Cardiac muscle cell (in vitro differentiated cells and primary cell): Measurements from ENCODE around the gene CHI3L1. TPM values are rescaled to one million over a fixed set of nuclear protein-coding genes. Genes with fewer than 3 reads are reported as not detected.

Experiments
- DNase-seq, 2 donors: peaks; one replicate each; pipeline versions ENCODE4 v3.0.0 to v3.0.0-alpha.2; 2010 to 2017; ENCODE audit warnings: low read depth in 1 of 2, low spot score in 1 of 2
- H3K27ac ChIP-seq: fragments of 200-600 bp; sonication (generic); 2 replicates; pipeline ENCODE4 v1.5.1; 2016
- H3K27me3 ChIP-seq: fragments of 200-600 bp; sonication (generic); 2 replicates; pipeline ENCODE4 v1.6.0; 2016; ENCODE audit warnings: control low read depth
- H3K36me3 ChIP-seq: fragments of 200-600 bp; sonication (generic); 2 replicates; pipeline ENCODE4 v1.5.1; 2016; ENCODE audit warnings: control low read depth
- H3K4me1 ChIP-seq: fragments of 200-600 bp; sonication (generic); 2 replicates; pipeline ENCODE4 v1.8.1; 2017; ENCODE audit warnings: low read depth, mild to moderate bottlenecking, mixed run types
- H3K4me3 ChIP-seq: fragments of 200-600 bp; sonication (generic); 2 replicates; pipeline ENCODE4 v1.5.1; 2016; ENCODE audit warnings: mild to moderate bottlenecking
- H3K9me3 ChIP-seq: fragments of 200-600 bp; sonication (generic); 2 replicates; pipeline ENCODE4 v1.5.1; 2017; ENCODE audit warnings: low read depth, mild to moderate bottlenecking, control low read depth
- CTCF ChIP-seq: IDR thresholded peaks from 2 replicates; pipeline ENCODE4 v1.5.1; 2012; ENCODE audit warnings: low read depth, mild to moderate bottlenecking, low read length
- polyA plus RNA-seq: library from polyadenylated mRNA; unstranded; fragments of >200 nt; fragmentation: Nextera tagmentation; extraction: Ambion mirVana; gene quantifications from 2 replicates; pipeline ENCODE4 v1.2.1, GENCODE V29; 2016
- total RNA-seq: library from RNA; depleted of rRNA; stranded (reverse); fragments of >200 nt; gene quantifications from 2 replicates; pipeline ENCODE4 v1.2.3, GENCODE V29; 2016

CHI3L1 gene
- total and polyA plus RNA-seq, 2 experiments from 2014 or later: 1.4 TPM; not detected in 1

GRCh38 chr1:203139976-203140475, 46.5 kb downstream of the CHI3L1 start:
- Histone ChIP-seq H3K4me1 (peaks cover 18% of the 10 kb centered on the region), H3K36me3 (no peaks in the 10 kb centered on the region), H3K4me3 (no peak overlapping the region), H3K27me3 (no peaks in the 10 kb centered on the region), H3K9me3 (no peaks in the 10 kb centered on the region), H3K27ac (peak overlapping the region; percentile 88)
- DNase-seq: no peak
- TF ChIP-seq CTCF: no peak

GRCh38 chr1:203138066-203138465, 48.4 kb downstream of the CHI3L1 start:
- Histone ChIP-seq H3K9me3 (no peaks in the 10 kb centered on the region), H3K36me3 (no peaks in the 10 kb centered on the region), H3K27me3 (no peaks in the 10 kb centered on the region), H3K4me3 (no peak overlapping the region), H3K4me1 (peaks cover 23% of the 10 kb centered on the region), H3K27ac (no peak overlapping the region)
- DNase-seq: no peak
- no peak for TF ChIP-seq CTCF

GRCh38 chr1:203137324-203137723, 49.2 kb downstream of the CHI3L1 start:
- Histone ChIP-seq H3K27ac (no peak overlapping the region), H3K9me3 (no peaks in the 10 kb centered on the region), H3K36me3 (no peaks in the 10 kb centered on the region), H3K4me3 (no peak overlapping the region), H3K4me1 (peaks cover 23% of the 10 kb centered on the region), H3K27me3 (no peaks in the 10 kb centered on the region)
- TF ChIP-seq CTCF: no peak
- DNase-seq: no peak

- Histone ChIP-seq H3K4me3 (no peak overlapping the region), H3K27ac (no peak overlapping the region), H3K27me3 (no peaks in the 10 kb centered on the region), H3K4me1 (peaks cover 23% of the 10 kb centered on the region), H3K36me3 (no peaks in the 10 kb centered on the region), H3K9me3 (no peaks in the 10 kb centered on the region)
- no peak for TF ChIP-seq CTCF
- DNase-seq: no peak
Measured at GRCh38 chr1:203136409-203137042, 50.0 kb downstream of the CHI3L1 start.

- Histone ChIP-seq H3K4me1 (peaks cover 20% of the 10 kb centered on the region), H3K4me3 (no peak overlapping the region), H3K27ac (no peak overlapping the region), H3K9me3 (no peaks in the 10 kb centered on the region), H3K27me3 (no peaks in the 10 kb centered on the region), H3K36me3 (no peaks in the 10 kb centered on the region)
- no peak for DNase-seq
- no peak for TF ChIP-seq CTCF
Measured at GRCh38 chr1:203135636-203136305, 50.7 kb downstream of the CHI3L1 start.
